HepG2 (cell line): ENCODE data around the gene EMILIN1. TPM values are rescaled to one million over a fixed set of nuclear protein-coding genes. Genes with fewer than 3 reads are reported as not detected.
A peak's percentile ranks its signal among the peaks of the same experiment; 100 is the strongest.

Source experiments
- BHLHE40 ChIP-seq: IDR thresholded peaks from 2 replicates; pipeline ENCODE4 v1.6.1; 2011; ENCODE audit warnings: low read length, improper control_type of control experiment
- EP300 ChIP-seq, 3 experiments: sonication (generic) in 1 of 3; formaldehyde crosslinking in 1 of 3; IDR thresholded peaks; 2 replicates each; pipeline versions ENCODE4 v1.5.1 to v1.6.1; 2011 to 2020; ENCODE audit warnings: low read depth in 2 of 3, low read length in 2 of 3, borderline replicate concordance in 1 of 3, improper control_type of control experiment in 1 of 3, mild to moderate bottlenecking in 1 of 3, missing genetic modification reagents in 1 of 3, moderate library complexity in 1 of 3
- KLF9 ChIP-seq: IDR thresholded peaks from 2 replicates; pipeline ENCODE4 v1.6.1; 2016; ENCODE audit warnings: low read depth
- LCORL ChIP-seq, 2 experiments: fragments of 450-650 bp in 1 of 2; sonication (generic) in 1 of 2; formaldehyde crosslinking in 1 of 2; IDR thresholded peaks; 2 replicates each; pipeline versions ENCODE4 v1.5.0 to v1.6.1; 2017 to 2020; ENCODE audit warnings: antibody characterized with exemption in 1 of 2, missing genetic modification reagents in 1 of 2
- SIN3B ChIP-seq: fragments of 150-350 bp; IDR thresholded peaks from 2 replicates; pipeline ENCODE4 v1.6.1; 2014; ENCODE audit warnings: low read length
- TAF15 ChIP-seq: fragments of 200-400 bp; formaldehyde crosslinking; IDR thresholded peaks from one replicate; pipeline ENCODE4 v1.6.1; 2018; ENCODE audit warnings: mild to moderate bottlenecking, low read depth, low read length; ENCODE audit not compliant: poor library complexity, severe bottlenecking
- THAP11 ChIP-seq: IDR thresholded peaks from 2 replicates; pipeline ENCODE4 v1.6.1; 2016; ENCODE audit warnings: missing biosample characterization, missing genetic modification reagents
- THAP7 ChIP-seq: sonication (generic); formaldehyde crosslinking; IDR thresholded peaks from 2 replicates; pipeline ENCODE4 v1.8.1; 2023; ENCODE audit warnings: mild to moderate bottlenecking, missing genetic modification reagents
- TOE1 ChIP-seq: sonication (generic); formaldehyde crosslinking; IDR thresholded peaks from 2 replicates; pipeline ENCODE4 v1.4.0; 2020; ENCODE audit warnings: mild to moderate bottlenecking, missing genetic modification reagents
- ZBTB2 ChIP-seq: sonication (generic); formaldehyde crosslinking; IDR thresholded peaks from 2 replicates; pipeline ENCODE4 v1.8.0; 2022; ENCODE audit warnings: low read depth, missing genetic modification reagents
- ZBTB43 ChIP-seq: sonication (generic); formaldehyde crosslinking; conservative IDR thresholded peaks from 2 replicates; pipeline ENCODE4 v1.4.0; 2020; ENCODE audit warnings: missing genetic modification reagents
- ZFP1 ChIP-seq: IDR thresholded peaks from 2 replicates; pipeline ENCODE4 v1.6.1; 2016
- ZFP90 ChIP-seq: sonication (generic); formaldehyde crosslinking; IDR thresholded peaks from 2 replicates; pipeline ENCODE4 v1.8.0; 2022; ENCODE audit warnings: missing genetic modification reagents, mild to moderate bottlenecking, inconsistent platforms, borderline replicate concordance
- ZNF501 ChIP-seq: sonication (generic); formaldehyde crosslinking; IDR thresholded peaks from 2 replicates; pipeline ENCODE4 v1.5.1; 2020; ENCODE audit warnings: mild to moderate bottlenecking, moderate library complexity, missing genetic modification reagents
- ZSCAN20 ChIP-seq: sonication (generic); formaldehyde crosslinking; IDR thresholded peaks from 2 replicates; pipeline ENCODE4 v1.4.0; 2020; ENCODE audit warnings: missing genetic modification reagents, mild to moderate bottlenecking, borderline replicate concordance
- ZSCAN25 ChIP-seq: sonication (generic); formaldehyde crosslinking; IDR thresholded peaks from 2 replicates; pipeline ENCODE4 v1.8.0; 2022; ENCODE audit warnings: mild to moderate bottlenecking, missing genetic modification reagents
- polyA plus RNA-seq, 8 experiments: library from polyadenylated mRNA; depleted of rRNA in 3 of 8; stranded (reverse) in 7 of 8; unstranded in 1 of 8; fragments of >200 nt; fragmentation: Illumina TruSeq in 4 of 8; extraction: Trizol in 4 of 8; gene quantifications; 2 replicates each; pipeline versions ENCODE4 v1.2.1 to v1.2.3, GENCODE V29; 2011 to 2016; ENCODE audit warnings: low read depth in 4 of 8, missing spikeins in 1 of 8, mixed read lengths in 1 of 8; ENCODE audit not compliant: insufficient read depth in 1 of 8
- total RNA-seq, 5 experiments: library from RNA; depleted of rRNA; stranded (reverse); fragments of >200 nt; fragmentation: Illumina TruSeq; extraction: Trizol; gene quantifications; 2 replicates each; pipeline ENCODE4 v1.2.3, GENCODE V29; 2016; ENCODE audit warnings: low read depth in 1 of 5
- TF ChIP-seq, protein P1 (sequence below): sonication (generic); formaldehyde crosslinking; IDR thresholded peaks from 2 replicates; pipeline ENCODE4 v1.8.0; 2022; ENCODE audit warnings: missing genetic modification reagents, mild to moderate bottlenecking, inconsistent platforms, borderline replicate concordance
- TF ChIP-seq, protein P2 (sequence below): sonication (generic); formaldehyde crosslinking; IDR thresholded peaks from 2 replicates; pipeline ENCODE4 v1.4.0; 2020; ENCODE audit warnings: mild to moderate bottlenecking, missing genetic modification reagents
- TF ChIP-seq, protein P3 (sequence below): sonication (generic); formaldehyde crosslinking; IDR thresholded peaks from 2 replicates; pipeline ENCODE4 v1.5.1; 2020; ENCODE audit warnings: missing genetic modification reagents, mild to moderate bottlenecking, borderline replicate concordance

The EMILIN1 gene
- total and polyA plus RNA-seq, 2 of the 13 experiments (the other 11 are each of a cell fraction or from before 2014, with no cell fraction given), result 8.1 to 9.7 TPM

DNA sequence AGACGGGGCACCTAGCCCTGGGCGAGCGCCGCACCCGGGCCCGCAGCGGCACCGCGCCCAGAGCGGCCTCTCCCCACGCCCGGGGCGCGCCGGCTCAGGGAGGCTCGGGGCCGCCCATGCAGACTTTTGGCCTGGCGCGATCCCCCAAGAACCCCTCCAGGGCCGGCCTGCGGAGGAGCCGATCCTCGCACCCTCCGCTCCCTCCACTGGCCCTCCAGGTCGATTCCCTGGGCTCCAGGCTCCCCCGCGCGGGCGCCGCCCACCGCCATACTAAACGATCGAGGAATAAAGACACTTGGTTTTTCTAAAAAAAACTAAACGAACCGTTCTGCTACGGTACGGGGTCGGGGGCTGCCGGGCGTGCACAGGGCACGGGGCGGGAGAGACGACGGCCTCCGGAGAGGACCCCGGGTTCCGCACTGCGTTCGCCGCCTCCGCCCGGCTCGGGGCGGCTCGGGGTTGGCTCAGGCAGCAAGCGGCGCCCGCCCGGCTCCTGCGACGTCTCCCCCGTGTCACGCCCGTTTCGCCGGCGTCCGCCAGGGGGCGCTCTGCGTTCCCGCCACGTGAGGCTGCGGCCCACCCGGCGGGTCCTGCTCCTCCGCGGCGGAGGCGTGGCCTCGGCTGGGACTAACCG is 7.8 kb downstream of the EMILIN1 start (continued):
- TF ChIP-seq, protein P1, sequence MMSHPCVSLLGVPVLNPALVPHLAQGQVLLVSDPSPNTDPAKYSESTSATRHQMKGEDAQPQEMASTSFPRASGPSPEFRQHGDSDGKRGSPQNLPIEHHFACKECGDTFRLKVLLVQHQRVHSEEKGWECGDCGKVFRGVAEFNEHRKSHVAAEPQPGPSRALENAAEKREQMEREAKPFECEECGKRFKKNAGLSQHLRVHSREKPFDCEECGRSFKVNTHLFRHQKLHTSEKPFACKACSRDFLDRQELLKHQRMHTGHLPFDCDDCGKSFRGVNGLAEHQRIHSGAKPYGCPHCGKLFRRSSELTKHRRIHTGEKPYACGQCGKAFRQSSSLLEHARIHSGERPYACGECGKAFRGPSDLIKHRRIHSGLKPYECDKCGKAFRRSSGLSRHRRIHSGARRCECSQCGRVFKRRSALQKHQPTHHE, result 0 out of 2 replicates have a peak, but pooled peaks have one; percentile 85
- TF ChIP-seq TOE1 (peak; percentile 90), ZNF501 (CRISPR knock-in tag) (peak; percentile 73), THAP11 (CRISPR knock-in tag) (peak; percentile 89), ZFP1 (peak; percentile 72; the same call in 1 of the 2 replicates), ZSCAN20 (peak; percentile 95), BHLHE40 (peak; percentile 93), LCORL (IDR thresholded peaks at IDR 0.05) (no peak), LCORL (CRISPR knock-in tag; IDR thresholded peaks at IDR 0.05) (peak; percentile 87), EP300 (IDR thresholded peaks at IDR 0.05; ENCODE audit: low read depth in 2 of 2, low read length in 2 of 2) (peak in 1 of 2 experiments; percentile 18; a peak in 1 of 4 replicates), EP300 (CRISPR knock-in tag; IDR thresholded peaks at IDR 0.05; ENCODE audit: borderline replicate concordance) (no peak), THAP7 (CRISPR knock-in tag) (no peak), ZFP90 (peak; percentile 49; the same call in 1 of the 2 replicates), ZSCAN25 (CRISPR knock-in tag) (no peak), KLF9 (peak; percentile 71; the same call in 1 of the 2 replicates), ZBTB2 (peak; percentile 67; the same call in 1 of the 2 replicates), ZBTB43 (peak; percentile 88; the same call in 1 of the 2 replicates), SIN3B (peak; percentile 60; the same call in 1 of the 2 replicates), TAF15 (peak; percentile 36)
- TF ChIP-seq, protein P2, sequence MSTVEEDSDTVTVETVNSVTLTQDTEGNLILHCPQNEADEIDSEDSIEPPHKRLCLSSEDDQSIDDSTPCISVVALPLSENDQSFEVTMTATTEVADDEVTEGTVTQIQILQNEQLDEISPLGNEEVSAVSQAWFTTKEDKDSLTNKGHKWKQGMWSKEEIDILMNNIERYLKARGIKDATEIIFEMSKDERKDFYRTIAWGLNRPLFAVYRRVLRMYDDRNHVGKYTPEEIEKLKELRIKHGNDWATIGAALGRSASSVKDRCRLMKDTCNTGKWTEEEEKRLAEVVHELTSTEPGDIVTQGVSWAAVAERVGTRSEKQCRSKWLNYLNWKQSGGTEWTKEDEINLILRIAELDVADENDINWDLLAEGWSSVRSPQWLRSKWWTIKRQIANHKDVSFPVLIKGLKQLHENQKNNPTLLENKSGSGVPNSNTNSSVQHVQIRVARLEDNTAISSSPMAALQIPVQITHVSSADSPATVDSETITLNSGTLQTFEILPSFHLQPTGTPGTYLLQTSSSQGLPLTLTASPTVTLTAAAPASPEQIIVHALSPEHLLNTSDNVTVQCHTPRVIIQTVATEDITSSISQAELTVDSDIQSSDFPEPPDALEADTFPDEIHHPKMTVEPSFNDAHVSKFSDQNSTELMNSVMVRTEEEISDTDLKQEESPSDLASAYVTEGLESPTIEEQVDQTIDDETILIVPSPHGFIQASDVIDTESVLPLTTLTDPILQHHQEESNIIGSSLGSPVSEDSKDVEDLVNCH, result 0 out of 2 replicates have a peak, but pooled peaks have one; percentile 58
- TF ChIP-seq, protein P3, sequence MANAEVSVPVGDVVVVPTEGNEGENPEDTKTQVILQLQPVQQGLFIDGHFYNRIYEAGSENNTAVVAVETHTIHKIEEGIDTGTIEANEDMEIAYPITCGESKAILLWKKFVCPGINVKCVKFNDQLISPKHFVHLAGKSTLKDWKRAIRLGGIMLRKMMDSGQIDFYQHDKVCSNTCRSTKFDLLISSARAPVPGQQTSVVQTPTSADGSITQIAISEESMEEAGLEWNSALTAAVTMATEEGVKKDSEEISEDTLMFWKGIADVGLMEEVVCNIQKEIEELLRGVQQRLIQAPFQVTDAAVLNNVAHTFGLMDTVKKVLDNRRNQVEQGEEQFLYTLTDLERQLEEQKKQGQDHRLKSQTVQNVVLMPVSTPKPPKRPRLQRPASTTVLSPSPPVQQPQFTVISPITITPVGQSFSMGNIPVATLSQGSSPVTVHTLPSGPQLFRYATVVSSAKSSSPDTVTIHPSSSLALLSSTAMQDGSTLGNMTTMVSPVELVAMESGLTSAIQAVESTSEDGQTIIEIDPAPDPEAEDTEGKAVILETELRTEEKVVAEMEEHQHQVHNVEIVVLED, result peak; percentile 74
